NCI-H510A (cell line): ENCODE results near the gene RNF223.

Source experiments
- DNase-seq: peaks from one replicate; lab custom pipeline; 2025; lab: John Stamatoyannopoulos, UW

Gene RNF223

GRCh38 chr1:1026599-1027413 is 47.3 kb downstream of the RNF223 start:
- no peak for DNase-seq

GRCh38 chr1:1025730-1026129 is 48.4 kb downstream of the RNF223 start:
- DNase-seq: no peak

- no peak for DNase-seq
These were observed 49.1 kb downstream of the RNF223 start for GRCh38 chr1:1024771-1025699.

GRCh38 chr1:1024149-1024770 is 49.8 kb downstream of the RNF223 start:
- no peak for DNase-seq

- DNase-seq: no peak
These were observed 50.4 kb downstream of the RNF223 start for GRCh38 chr1:1023700-1024099.

GRCh38 chr1:1022302-1023009 is 51.6 kb downstream of the RNF223 start:
- DNase-seq: no peak

- no peak for DNase-seq
These were observed 52.2 kb downstream of the RNF223 start for GRCh38 chr1:1021920-1022259.

GRCh38 chr1:1021010-1021919 is 52.8 kb downstream of the RNF223 start:
- DNase-seq: peak; percentile 62
